GM18502 (cell line): Measurements from ENCODE around the gene FHIT.

Source experiments
- ATAC-seq: cut with Tn5 transposase; IDR thresholded peaks from one replicate; pipeline ENCODE4 v1.9.1; 2021; ENCODE audit warnings: mild to moderate bottlenecking; ENCODE audit not compliant: unreplicated experiment, poor library complexity

FHIT gene

GRCh38 chr3:60289341-60290121, 961.7 kb downstream of the FHIT start:
- no peak for ATAC-seq

- ATAC-seq, result no peak
Observed at GRCh38 chr3:60282866-60283265, 968.4 kb downstream of the FHIT start.

GRCh38 chr3:60281970-60282369, 969.3 kb downstream of the FHIT start:
- ATAC-seq, result no peak

- no peak for ATAC-seq
Observed at GRCh38 chr3:60277361-60277800, 973.9 kb downstream of the FHIT start.

- ATAC-seq, result no peak
Observed at GRCh38 chr3:60276615-60277014, 974.6 kb downstream of the FHIT start.

GRCh38 chr3:60274646-60275045, 976.6 kb downstream of the FHIT start:
- no peak for ATAC-seq

GRCh38 chr3:60274098-60274497, 977.2 kb downstream of the FHIT start:
- ATAC-seq, result no peak

GRCh38 chr3:60269829-60270266, 981.4 kb downstream of the FHIT start:
- no peak for ATAC-seq

GRCh38 chr3:60269377-60269776, 981.9 kb downstream of the FHIT start:
- ATAC-seq, result no peak

GRCh38 chr3:60268123-60268522, 983.1 kb downstream of the FHIT start:
- no peak for ATAC-seq

GRCh38 chr3:60266444-60266843, 984.8 kb downstream of the FHIT start:
- no peak for ATAC-seq

- no peak for ATAC-seq
Observed at GRCh38 chr3:60263191-60263590, 988.1 kb downstream of the FHIT start.

GRCh38 chr3:60262546-60262945, 988.7 kb downstream of the FHIT start:
- ATAC-seq, result no peak

GRCh38 chr3:60260546-60260945, 990.7 kb downstream of the FHIT start:
- ATAC-seq, result no peak

- no peak for ATAC-seq
Observed at GRCh38 chr3:60250810-60251209, 1000.4 kb downstream of the FHIT start.

- no peak for ATAC-seq
Observed at GRCh38 chr3:60250206-60250605, 1001.0 kb downstream of the FHIT start.

GRCh38 chr3:60246361-60246760, 1004.9 kb downstream of the FHIT start:
- no peak for ATAC-seq

GRCh38 chr3:60243456-60243855, 1007.8 kb downstream of the FHIT start:
- ATAC-seq, result no peak

- no peak for ATAC-seq
Observed at GRCh38 chr3:60240492-60240891, 1010.8 kb downstream of the FHIT start.

GRCh38 chr3:60238550-60238949, 1012.7 kb downstream of the FHIT start:
- no peak for ATAC-seq

- ATAC-seq, result no peak
Observed at GRCh38 chr3:60229502-60229901, 1021.8 kb downstream of the FHIT start.

GRCh38 chr3:60228823-60229222, 1022.4 kb downstream of the FHIT start:
- ATAC-seq, result no peak
